ENCODE results near the gene NDUFAF4. TPM values are rescaled to one million over a fixed set of nuclear protein-coding genes. Genes with fewer than 3 reads are reported as not detected.

Gene NDUFAF4
- total and polyA plus RNA-seq, 2 of the 13 experiments (the other 11 are each of a cell fraction or from before 2014, with no cell fraction given), result 41.3 to 59.7 TPM

GRCh38 chr6:96897396-96898240, at the start of gene NDUFAF4 (continued):
- TF ChIP-seq ZBTB20 (CRISPR knock-in tag; IDR thresholded peaks at IDR 0.05; ENCODE audit: borderline replicate concordance, low read depth) (peak; percentile 63; the same call in 1 of the 2 replicates), CSRNP1 (CRISPR knock-in tag; IDR thresholded peaks at IDR 0.05) (peak; percentile 76; the same call in 1 of the 2 replicates), TBX3 (IDR thresholded peaks at IDR 0.05; ENCODE audit: borderline replicate concordance) (no peak), MEF2D (CRISPR knock-in tag; IDR thresholded peaks at IDR 0.05) (no peak), CEBPB (IDR thresholded peaks at IDR 0.05; ENCODE audit: borderline replicate concordance, low read depth, low read length) (no peak), MYNN (CRISPR knock-in tag; IDR thresholded peaks at IDR 0.05; ENCODE audit: low read depth) (no peak), SALL1 (CRISPR knock-in tag; IDR thresholded peaks at IDR 0.05) (peak; percentile 73; the same call in 1 of the 2 replicates), ATF6 (CRISPR knock-in tag; conservative IDR thresholded peaks at IDR 0.05) (no peak), HES4 (CRISPR knock-in tag; IDR thresholded peaks at IDR 0.05; ENCODE audit: borderline replicate concordance) (peak; percentile 90), MATR3 (CRISPR knock-in tag; IDR thresholded peaks at IDR 0.05) (no peak), ZEB1 (IDR thresholded peaks at IDR 0.05; ENCODE audit: insufficient replicate concordance, low read depth) (peak; percentile 16), MAF1 (CRISPR knock-in tag; IDR thresholded peaks at IDR 0.05; ENCODE audit: borderline replicate concordance) (no peak), ZNF281 (CRISPR knock-in tag; IDR thresholded peaks at IDR 0.05; ENCODE audit: borderline replicate concordance) (no peak), ZNF207 (IDR thresholded peaks at IDR 0.05; ENCODE audit: borderline replicate concordance) (no peak), GMEB1 (CRISPR knock-in tag; IDR thresholded peaks at IDR 0.05; ENCODE audit: borderline replicate concordance) (peak; percentile 87; the same call in 1 of the 2 replicates), ZNF83 (CRISPR knock-in tag; IDR thresholded peaks at IDR 0.05; ENCODE audit: borderline replicate concordance) (no peak), ZNF792 (CRISPR knock-in tag; IDR thresholded peaks at IDR 0.05) (peak; percentile 43; the same call in 1 of the 2 replicates), ZBTB37 (CRISPR knock-in tag; IDR thresholded peaks at IDR 0.05) (no peak), EHMT2 (IDR thresholded peaks at IDR 0.05; ENCODE audit: borderline replicate concordance, low read depth, low read length) (no peak)

All from HepG2 (cell line).